GM12878 (cell line): ENCODE results near the gene RSPH9. TPM values are rescaled to one million over a fixed set of nuclear protein-coding genes. Genes with fewer than 3 reads are reported as not detected.
A peak's percentile ranks its signal among the peaks of the same experiment; 100 is the strongest.

Source experiments
- ATAC-seq: fragments of 200-7000 bp; cut with Tn5 transposase; 3 replicates; pipeline ENCODE4 v1.9.1; 2020; ENCODE audit warnings: mild to moderate bottlenecking, moderate library complexity
- BruUV-seq: library from RNA; stranded (reverse); fragments of 400-500 nt; replicated peaks from 2 replicates; lab custom pipeline; 2021; lab: Mats Ljungman, UMichigan
- CTCF ChIA-PET: fragments of 300-600 bp; sonication (Branson Sonifier 250); formaldehyde crosslinking; extraction: SDS; loops from one replicate; lab custom pipeline; 2021; ENCODE audit warnings: inconsistent platforms; lab: Yijun Ruan, JAX
- POLR2A ChIA-PET: fragments of 350-600 bp; formaldehyde crosslinking; extraction: SDS; loops from one replicate; lab custom pipeline; 2021; ENCODE audit warnings: inconsistent platforms; lab: Charles Lee
- RAD21 ChIA-PET: fragments of 300-600 bp; sonication (Branson Sonifier 250); formaldehyde crosslinking; loops from one replicate; lab custom pipeline; 2023; ENCODE audit warnings: antibody characterized with exemption; ENCODE audit not compliant: unreplicated experiment; lab: Charles Lee
- SMC1A ChIA-PET: fragments of 300-600 bp; sonication (Branson Sonifier 250); formaldehyde crosslinking; loops from one replicate; lab custom pipeline; 2023; ENCODE audit not compliant: unreplicated experiment, uncharacterized antibody; lab: Charles Lee
- DNase-seq: peaks from one replicate; pipeline ENCODE4 v3.0.0-alpha.2; 2011; ENCODE audit warnings: low read depth, low spot score
- FAIRE-seq: peaks from 3 replicates; lab custom pipeline; 2011; peaks lifted over from hg19 to GRCh38; lab: Jason Lieb, UNC
- H2AFZ ChIP-seq: 2 replicates; pipeline ENCODE4 v1.6.0; 2011; ENCODE audit warnings: low read depth, low read length, control low read depth; ENCODE audit not compliant: control insufficient read depth
- H3K27ac ChIP-seq: 2 replicates; pipeline ENCODE4 v1.5.1; 2011; ENCODE audit warnings: control low read depth; ENCODE audit not compliant: control insufficient read depth, insufficient read depth
- H3K27me3 ChIP-seq, 2 experiments: replicated peaks in 1 of 2; 2 replicates each; pipeline versions ENCODE4 v1.6.0 to v1.6.1; 2011; ENCODE audit warnings: low read length in 1 of 2; ENCODE audit not compliant: control insufficient read depth in 2 of 2, insufficient read depth in 2 of 2
- H3K36me3 ChIP-seq, 2 experiments: 2 replicates each; pipeline ENCODE4 v1.5.1; 2011; ENCODE audit warnings: low read length in 1 of 2; ENCODE audit not compliant: control insufficient read depth in 2 of 2, insufficient read depth in 2 of 2
- H3K4me1 ChIP-seq: 2 replicates; pipeline ENCODE4 v1.6.1; 2011; ENCODE audit warnings: mild to moderate bottlenecking, low read length, moderate library complexity, mixed read lengths; ENCODE audit not compliant: control insufficient read depth, insufficient read depth
- H3K4me2 ChIP-seq: 2 replicates; pipeline ENCODE4 v1.6.0; 2011; ENCODE audit warnings: control low read depth; ENCODE audit not compliant: control insufficient read depth, insufficient read depth
- H3K4me3 ChIP-seq: fragments of 200-600 bp; sonication (generic); 2 replicates; pipeline ENCODE4 v1.5.1; 2016
- H3K79me2 ChIP-seq: 2 replicates; pipeline ENCODE4 v1.6.0; 2011; ENCODE audit warnings: low read length; ENCODE audit not compliant: control insufficient read depth, insufficient read depth
- H3K9ac ChIP-seq: 2 replicates; pipeline ENCODE4 v1.8.0; 2011; ENCODE audit warnings: low read length, control low read depth, mixed read lengths; ENCODE audit not compliant: control insufficient read depth, insufficient read depth
- H3K9me3 ChIP-seq: replicated peaks from 3 replicates; pipeline ENCODE4 v1.5.1; 2011; ENCODE audit warnings: mild to moderate bottlenecking, low read length; ENCODE audit not compliant: control insufficient read depth, insufficient read depth
- H4K20me1 ChIP-seq: 2 replicates; pipeline ENCODE4 v1.6.0; 2011; ENCODE audit not compliant: control insufficient read depth, insufficient read depth
- CREB1 ChIP-seq: IDR thresholded peaks from 2 replicates; pipeline ENCODE4 v1.6.1; 2012; ENCODE audit warnings: low read depth, mild to moderate bottlenecking, inconsistent platforms
- CREM ChIP-seq: IDR thresholded peaks from 2 replicates; pipeline ENCODE4 v1.6.1; 2014; ENCODE audit warnings: antibody characterized with exemption, low read depth
- ETV6 ChIP-seq, 2 experiments: fragments of 450-650 bp in 1 of 2; IDR thresholded peaks in 1 of 2; conservative IDR thresholded peaks in 1 of 2; 2 replicates each; pipeline ENCODE4 v1.6.1; 2014; ENCODE audit warnings: antibody characterized with exemption in 1 of 2, borderline replicate concordance in 1 of 2, low read depth in 1 of 2, mild to moderate bottlenecking in 1 of 2, moderate library complexity in 1 of 2
- FOS ChIP-seq: IDR thresholded peaks from 3 replicates; pipeline ENCODE4 v1.6.1; 2011; ENCODE audit warnings: borderline replicate concordance; ENCODE audit not compliant: insufficient read length; ENCODE audit errors: extremely low read depth
- MTA3 ChIP-seq: IDR thresholded peaks from 2 replicates; pipeline ENCODE4 v1.6.1; 2012; ENCODE audit warnings: low read length, inconsistent platforms, borderline replicate concordance
- NFYB ChIP-seq: IDR thresholded peaks from 2 replicates; pipeline ENCODE4 v1.6.1; 2011; ENCODE audit warnings: low read depth, mild to moderate bottlenecking, low read length, improper control_type of control experiment, moderate library complexity; ENCODE audit not compliant: insufficient read depth
- NRF1 ChIP-seq: conservative IDR thresholded peaks from 2 replicates; pipeline ENCODE4 v1.6.1; 2011; ENCODE audit warnings: mild to moderate bottlenecking, low read depth, low read length, improper control_type of control experiment
- RBBP5 ChIP-seq: fragments of 200-600 bp; sonication (generic); conservative IDR thresholded peaks from 2 replicates; pipeline ENCODE4 v1.6.1; 2016
- SP1 ChIP-seq: IDR thresholded peaks from one replicate; pipeline ENCODE4 v1.6.1; 2011; ENCODE audit warnings: low read depth, low read length
- ZNF384 ChIP-seq: IDR thresholded peaks from 2 replicates; pipeline ENCODE4 v1.6.1; 2012; ENCODE audit warnings: low read depth, mild to moderate bottlenecking, low read length, improper control_type of control experiment, borderline replicate concordance
- ZNF622 ChIP-seq: fragments of 450-650 bp; IDR thresholded peaks from 2 replicates; pipeline ENCODE4 v1.6.1; 2017; ENCODE audit warnings: mild to moderate bottlenecking, inconsistent platforms
- WGBS: methylation state at CpG from one replicate; pipeline ENCODE4 v1.1.6; 2016; ENCODE audit warnings: low lambda C conversion rate; ENCODE audit not compliant: insufficient replicate concordance, insufficient coverage; ENCODE audit errors: missing lambda C conversion rate; 5-methylcytosine and 5-hydroxymethylcytosine counted together
- in situ Hi-C: fragments of 300-500 bp; cut with MboI; formaldehyde crosslinking; loops from 9 replicates; pipeline ENCODE4 v1.14.3; 2018; ENCODE audit warnings: mixed read lengths
- intact Hi-C: fragments of 100-400 bp; cut with micrococcal nuclease; formaldehyde crosslinking; loops from one replicate; pipeline ENCODE4 v1.14.2; 2022; ENCODE audit not compliant: unreplicated experiment
- polyA plus RNA-seq, 11 experiments: library from polyadenylated mRNA; depleted of rRNA in 4 of 11; unstranded in 6 of 11; stranded (reverse) in 5 of 11; fragments of >200 nt; fragmentation: Nextera tagmentation in 4 of 11; fragmentation: Illumina TruSeq in 1 of 11; extraction: Ambion mirVana in 4 of 11; extraction: Trizol in 1 of 11; gene quantifications; 1 replicate in 1 of 11; 2 replicates in 10 of 11; pipeline versions ENCODE4 v1.2.1 to v1.2.3, GENCODE V29; 2011 to 2016; ENCODE audit warnings: inconsistent platforms in 2 of 11, missing spikeins in 2 of 11, low read depth in 1 of 11
- total RNA-seq, 4 experiments: library from RNA; depleted of rRNA in 3 of 4; stranded (reverse); fragments of >200 nt in 3 of 4; fragmentation: Illumina TruSeq in 1 of 4; extraction: Trizol in 1 of 4; gene quantifications; 2 replicates each; pipeline versions ENCODE4 v1.2.1 to v1.2.3, GENCODE V29; 2013 to 2021

The RSPH9 gene
- total and polyA plus RNA-seq, 10 of the 15 experiments (the other 5 are each of a cell fraction or from before 2014, with no cell fraction given), result 0.26 to 0.63 (median 0.36) TPM; not detected in 6

DNA sequence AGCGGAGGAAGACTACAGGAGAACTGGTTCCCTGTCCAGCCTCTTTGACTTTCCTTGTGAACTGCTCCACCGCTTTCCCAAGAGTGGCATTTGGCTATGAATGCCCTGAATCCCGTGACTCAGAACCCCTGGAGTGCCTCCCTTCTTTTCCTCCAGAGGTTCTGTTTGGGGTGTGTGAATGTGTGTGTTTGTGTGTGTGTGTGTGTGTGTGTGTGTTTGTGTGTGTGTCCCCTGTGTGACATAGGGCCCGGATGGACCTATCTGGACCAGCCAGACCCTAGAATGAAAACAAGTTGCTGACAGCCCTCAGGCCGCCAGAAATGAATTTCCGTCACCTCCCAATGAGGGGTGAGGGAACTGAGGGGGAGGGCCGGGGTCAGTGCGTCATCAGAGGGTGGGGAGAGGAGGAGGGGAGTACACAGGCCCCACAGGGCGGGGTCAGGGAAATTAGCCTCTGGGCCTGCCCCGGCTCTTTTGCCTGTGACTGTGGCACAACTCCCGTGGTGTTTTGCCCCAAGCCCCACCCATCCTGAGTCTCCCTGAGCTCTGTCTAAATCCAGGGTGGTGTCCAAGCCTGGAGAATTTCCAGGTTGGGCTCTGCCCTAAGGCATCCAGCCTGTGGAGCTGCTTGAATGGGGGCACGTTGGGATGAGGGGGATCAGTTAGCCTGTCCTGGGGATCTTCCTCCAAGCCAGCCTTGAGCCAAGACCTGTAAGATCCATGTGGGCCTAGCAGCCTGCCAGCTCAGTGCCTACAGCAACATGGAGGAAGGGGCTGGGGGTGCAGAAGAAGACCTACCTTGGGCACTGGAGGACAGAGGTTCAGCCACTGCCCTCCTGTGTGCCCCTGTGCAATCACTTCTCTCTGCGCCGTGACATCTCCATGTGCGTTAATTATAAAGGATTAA, 58.0 kb downstream of the RSPH9 start:
- DNase-seq (no peak), ATAC-seq (peak; percentile 54), FAIRE-seq (no peak)
- Histone ChIP-seq H3K9ac (no peak overlapping the region), H3K27ac (no peak overlapping the region), H3K4me2 (no peak overlapping the region), H3K79me2 (no peaks in the 10 kb centered on the region), H3K9me3 (no peaks in the 10 kb centered on the region), H2AFZ (no peak overlapping the region), H3K4me1 (peaks cover 36% of the 10 kb centered on the region), H3K27me3 (no peaks in the 10 kb centered on the region), H3K4me3 (no peak overlapping the region), H3K36me3 (no peaks in the 10 kb centered on the region), H4K20me1 (no peaks in the 10 kb centered on the region)
- ChIA-PET CTCF (interaction anchor here (0.6 to 2.5 kb wide), 3 partner anchors 16 to 233 kb away, joined by 3 to 5 read pairs (median 4); no protein-coding TSS in a partner anchor), RAD21 (interaction anchor here (0.8 to 1.1 kb wide), 2 partner anchors 15 to 34 kb away, joined by 3 to 5 read pairs; partner anchors contain the start of gene MRPS18A), SMC1A (interaction anchor here (1.2 to 3.9 kb wide), 2 partner anchors 12 to 376 kb away, joined by 4 to 17 read pairs; no protein-coding TSS in a partner anchor), POLR2A (interaction anchor here (0.5 to 2.2 kb wide), 2 partner anchors 9 to 15 kb away, joined by 3 to 7 read pairs; partner anchors contain the start of gene MRPS18A)
- intact Hi-C loops (no loop called here), in situ Hi-C loops (no loop called here)
- no TSS peak for BruUV-seq
- TF ChIP-seq CREB1 (peak; percentile 39; the same call in 1 of the 2 replicates), SP1 (peak; percentile 14), NFYB (no peak), CREM (peak; percentile 42; the same call in 1 of the 2 replicates), ZNF384 (no peak), ETV6 (conservative IDR thresholded peaks at IDR 0.05 in 1 of 2, IDR thresholded peaks at IDR 0.05 in 1 of 2; ENCODE audit: borderline replicate concordance in 1 of 2, low read depth in 1 of 2) (no peak), RBBP5 (no peak), FOS (no peak), NRF1 (no peak), ZNF622 (no peak), MTA3 (no peak)
- WGBS, result 81% methylated on average over 14 of the region's 15 CpGs
